Activated CD8-positive, alpha-beta memory T cell treated with anti-CD3 and anti-CD28 coated beads for 24 hours (primary cell): ENCODE measurements around the gene CNOT4.
"Not testable (repeated sequence)": the region's sequence is repeated elsewhere in the genome, so short reads cannot be mapped to it uniquely, and the experiment has no call there.

ENCODE experiments used
- DNase-seq: peaks from one replicate; pipeline ENCODE4 v3.0.0-alpha.2; 2020

Gene CNOT4

DNA sequence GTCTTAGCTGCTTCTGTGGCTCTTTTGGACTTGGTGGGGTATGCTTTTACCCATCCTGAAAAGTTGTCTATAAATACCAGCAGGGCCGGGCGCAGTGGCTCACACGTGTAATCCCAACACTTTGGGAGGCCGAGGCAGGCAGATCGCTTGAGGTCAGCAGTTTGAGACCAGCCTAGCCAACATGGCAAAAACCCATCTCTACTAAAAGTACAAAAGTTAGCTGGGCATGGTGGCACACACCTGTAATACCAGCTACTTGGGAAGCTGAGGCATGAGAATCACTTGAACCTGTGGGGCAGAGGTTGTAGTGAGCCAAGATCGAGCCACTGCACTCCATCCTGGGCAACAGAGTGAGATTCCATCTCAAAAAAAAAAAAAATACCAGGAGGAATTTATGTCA lies 188.9 kb downstream of the CNOT4 start:
- not testable (repeated sequence) for DNase-seq

DNA sequence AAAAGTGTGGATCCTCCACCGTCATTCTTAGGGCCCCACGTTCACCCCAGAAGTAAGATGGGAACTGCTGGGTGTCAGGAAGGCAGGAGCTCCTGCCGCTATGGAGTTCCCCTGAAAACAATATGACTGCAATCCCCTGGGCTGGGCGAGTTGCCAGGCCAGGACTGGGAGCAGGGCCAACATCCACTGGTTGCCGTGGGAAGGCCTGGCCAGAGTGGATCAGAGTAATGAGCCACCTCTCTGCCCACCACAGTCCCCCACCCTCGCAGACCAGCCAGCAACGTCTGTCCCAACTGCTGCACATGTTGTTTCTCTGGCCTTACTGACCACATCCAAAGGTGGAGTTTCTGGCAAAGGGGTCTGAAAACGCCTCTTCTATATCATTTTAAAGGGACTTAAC lies 189.6 kb downstream of the CNOT4 start:
- DNase-seq = no peak

- DNase-seq = no peak
Measured at GRCh38 chr7:135317676-135318325, 192.1 kb downstream of the CNOT4 start.

GRCh38 chr7:135316648-135317313 lies 193.1 kb downstream of the CNOT4 start:
- no peak for DNase-seq

DNA sequence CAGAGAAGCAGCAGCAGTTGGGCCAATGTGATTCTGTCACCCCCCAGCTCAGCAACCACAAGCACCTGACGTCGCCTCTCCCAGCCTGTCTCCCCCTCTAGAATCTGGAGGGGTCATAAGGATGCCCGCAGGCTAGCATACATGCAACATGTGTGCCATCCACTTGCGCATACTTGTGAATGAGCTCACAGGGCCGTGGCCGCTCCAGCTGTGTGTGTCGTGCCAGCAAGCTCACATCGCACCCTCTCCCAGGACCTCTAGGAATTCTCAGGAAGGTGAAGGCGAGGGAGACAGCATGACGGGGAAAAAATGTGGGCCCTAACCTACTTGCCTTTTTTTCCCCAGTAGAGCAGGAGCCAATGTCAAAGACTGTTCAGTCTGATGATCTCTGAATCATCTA lies 195.9 kb downstream of the CNOT4 start:
- no peak for DNase-seq
